BE2C (cell line): ENCODE data around the gene NT5DC4.

Experiments
- DNase-seq: peaks from one replicate; pipeline ENCODE4 v3.0.0-alpha.2; 2020
- H3K27me3 ChIP-seq: fragments of 250-450 bp; sonication (Bioruptor Pico); 2 replicates; pipeline ENCODE4 v1.5.1; 2020; ENCODE audit warnings: mild to moderate bottlenecking
- H3K36me3 ChIP-seq: fragments of 250-450 bp; sonication (Bioruptor Pico); 2 replicates; pipeline ENCODE4 v1.5.1; 2020; ENCODE audit warnings: mild to moderate bottlenecking
- H3K4me1 ChIP-seq: fragments of 250-450 bp; sonication (Bioruptor Pico); 2 replicates; pipeline ENCODE4 v1.5.1; 2020
- H3K4me3 ChIP-seq: 2 replicates; pipeline ENCODE4 v1.5.1; 2011; ENCODE audit warnings: low read depth, low read length
- H3K9me3 ChIP-seq: fragments of 250-450 bp; sonication (Bioruptor Pico); 2 replicates; pipeline ENCODE4 v1.5.1; 2020
- CTCF ChIP-seq: IDR thresholded peaks from 2 replicates; pipeline ENCODE4 v1.5.1; 2012; ENCODE audit warnings: mild to moderate bottlenecking, low read depth, low read length

The NT5DC4 gene

GRCh38 chr2:112693596-112693995 lies 27.2 kb upstream of the NT5DC4 start:
- Histone ChIP-seq H3K27me3 (no peaks in the 10 kb centered on the region), H3K9me3 (no peaks in the 10 kb centered on the region), H3K36me3 (no peaks in the 10 kb centered on the region), H3K4me3 (no peak overlapping the region), H3K4me1 (no peaks in the 10 kb centered on the region)
- DNase-seq = no peak
- TF ChIP-seq CTCF = no peak

- Histone ChIP-seq H3K36me3 (no peaks in the 10 kb centered on the region), H3K9me3 (no peaks in the 10 kb centered on the region), H3K4me3 (no peak overlapping the region), H3K4me1 (no peaks in the 10 kb centered on the region), H3K27me3 (no peaks in the 10 kb centered on the region)
- DNase-seq = no peak
- no peak for TF ChIP-seq CTCF
Measured at GRCh38 chr2:112694182-112694581, 26.6 kb upstream of the NT5DC4 start.

DNA sequence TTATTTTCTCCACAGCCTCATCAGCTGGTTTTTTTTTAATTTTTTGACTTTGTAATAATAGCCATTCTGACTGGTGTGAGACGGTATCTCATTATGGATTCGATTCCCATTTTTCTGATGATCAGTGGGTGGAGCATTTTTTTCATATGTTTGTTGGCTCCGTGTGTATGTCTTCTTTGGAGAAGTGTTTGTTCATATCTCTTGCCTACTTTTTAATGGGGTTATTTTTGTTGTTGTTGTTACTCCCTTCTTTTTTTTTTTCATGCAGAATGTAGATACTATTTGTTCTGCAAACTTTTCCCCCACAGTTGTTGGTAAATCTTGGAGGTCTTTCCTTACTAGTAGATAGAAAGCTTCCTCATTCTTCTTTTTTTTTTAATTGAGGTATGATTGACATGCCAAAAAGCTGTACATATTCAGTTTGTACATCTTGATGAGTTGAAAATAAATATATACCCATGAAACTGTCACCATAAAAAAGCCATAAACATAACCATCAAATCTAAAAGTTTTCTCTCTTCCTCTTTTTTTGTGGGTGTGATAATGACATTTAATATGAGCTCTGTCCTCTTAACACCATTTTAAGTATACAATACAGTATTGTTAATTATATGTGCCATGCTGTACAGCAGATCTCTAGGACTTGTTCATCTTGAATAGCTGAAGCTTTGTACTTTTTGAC lies 21.8 kb upstream of the NT5DC4 start:
- no peak for TF ChIP-seq CTCF
- Histone ChIP-seq H3K9me3 (no peaks in the 10 kb centered on the region), H3K4me1 (no peaks in the 10 kb centered on the region), H3K27me3 (no peaks in the 10 kb centered on the region), H3K36me3 (no peaks in the 10 kb centered on the region), H3K4me3 (no peak overlapping the region)
- no peak for DNase-seq

DNA sequence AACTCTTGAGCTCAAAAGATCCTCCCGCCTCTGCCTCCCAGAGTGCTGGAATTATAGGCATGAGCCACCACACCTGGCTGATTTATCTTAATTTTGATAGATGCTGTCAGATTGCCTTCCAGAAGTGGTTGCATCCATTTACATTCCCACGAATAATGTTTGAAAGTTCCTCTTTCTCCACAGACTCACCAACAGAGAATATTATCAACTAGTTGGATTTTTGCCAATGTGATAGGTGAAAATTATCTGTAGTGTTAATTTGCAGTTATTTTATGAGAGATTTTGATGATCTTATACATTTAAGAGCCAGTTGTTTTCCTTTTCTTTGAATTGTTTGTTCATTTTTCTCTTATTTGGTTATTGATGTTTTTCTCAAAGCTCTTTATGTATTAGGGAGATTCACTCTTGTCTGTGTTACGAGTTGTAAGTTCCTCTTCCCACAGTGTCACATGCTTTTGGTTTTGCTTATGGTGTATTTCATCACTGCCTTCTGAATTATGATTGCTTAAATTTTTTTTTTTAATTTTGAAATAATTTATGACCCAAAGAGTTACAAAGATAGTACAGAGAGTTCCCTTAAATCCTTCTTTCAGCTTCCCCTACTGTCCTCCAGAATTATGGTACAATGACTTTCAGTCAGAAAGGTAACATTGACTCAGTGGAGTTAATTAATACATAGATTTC lies 20.7 kb upstream of the NT5DC4 start:
- Histone ChIP-seq H3K4me3 (no peak overlapping the region), H3K4me1 (no peaks in the 10 kb centered on the region), H3K9me3 (no peaks in the 10 kb centered on the region), H3K27me3 (no peaks in the 10 kb centered on the region), H3K36me3 (no peaks in the 10 kb centered on the region)
- no peak for TF ChIP-seq CTCF
- no peak for DNase-seq

GRCh38 chr2:112701052-112701451 lies 19.8 kb upstream of the NT5DC4 start:
- no peaks in the 10 kb centered on the region for H3K4me1 ChIP-seq
- no peak for TF ChIP-seq CTCF
- DNase-seq = no peak

DNA sequence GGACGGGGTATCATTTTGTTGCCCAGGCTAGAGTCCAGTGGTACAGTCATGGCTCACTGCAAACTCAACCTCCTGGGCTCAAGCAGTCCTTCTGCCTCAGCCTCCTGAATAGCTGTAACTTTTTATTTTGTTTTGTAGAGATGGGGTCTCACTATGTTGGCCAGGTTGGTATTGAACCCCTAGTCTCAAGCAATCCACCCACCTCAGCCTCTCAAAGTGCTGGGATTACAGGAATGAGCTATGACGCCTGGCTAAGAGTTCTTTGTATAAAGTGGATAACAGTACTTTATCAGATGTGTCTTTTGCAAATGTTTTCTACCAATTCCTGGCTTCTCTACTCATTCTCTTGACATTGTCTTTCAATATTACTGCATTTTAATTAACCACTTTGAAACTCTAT lies 17.1 kb upstream of the NT5DC4 start:
- no peak for DNase-seq
- no peak for TF ChIP-seq CTCF
- H3K4me1 ChIP-seq = no peaks in the 10 kb centered on the region

More at GRCh38 chr2:112701052-112701451, 19.8 kb upstream of the NT5DC4 start:
- Histone ChIP-seq H3K4me3 (no peak overlapping the region), H3K36me3 (no peaks in the 10 kb centered on the region), H3K27me3 (no peaks in the 10 kb centered on the region), H3K9me3 (no peaks in the 10 kb centered on the region)

More for the DNA sequence above, 17.1 kb upstream of the NT5DC4 start:
- no peaks in the 10 kb centered on the region for H3K9me3 ChIP-seq
- no peaks in the 10 kb centered on the region for H3K27me3 ChIP-seq
- no peaks in the 10 kb centered on the region for H3K36me3 ChIP-seq
- H3K4me3 ChIP-seq = no peak overlapping the region
